HFFc6 (cell line): Measurements from ENCODE around the gene SLC25A13. TPM values are rescaled to one million over a fixed set of nuclear protein-coding genes. Genes with fewer than 3 reads are reported as not detected.

Experiments used
- DNase-seq: peaks from one replicate; pipeline ENCODE4 v3.0.0-alpha.2; 2018
- H3K27ac Mint-ChIP-seq: 2 replicates; pipeline ENCODE4 v1.8.0; 2020; ENCODE audit warnings: mild to moderate bottlenecking, mixed read lengths
- H3K27me3 Mint-ChIP-seq: 2 replicates; pipeline ENCODE4 v1.8.0; 2021; ENCODE audit warnings: mild to moderate bottlenecking, moderate library complexity, mixed read lengths; ENCODE audit not compliant: insufficient read depth
- H3K36me3 Mint-ChIP-seq: 2 replicates; pipeline ENCODE4 v1.8.0; 2021; ENCODE audit warnings: low read depth, mixed read lengths
- H3K4me1 Mint-ChIP-seq: 2 replicates; pipeline ENCODE4 v1.8.0; 2020; ENCODE audit warnings: low read depth, mixed read lengths
- H3K4me3 Mint-ChIP-seq: 2 replicates; pipeline ENCODE4 v1.8.0; 2020; ENCODE audit warnings: mild to moderate bottlenecking, moderate library complexity, mixed read lengths
- H3K9me3 Mint-ChIP-seq: 2 replicates; pipeline ENCODE4 v1.8.0; 2020; ENCODE audit warnings: mild to moderate bottlenecking, mixed read lengths
- CTCF ChIP-seq: fragments of 200-600 bp; sonication (generic); IDR thresholded peaks from 2 replicates; pipeline ENCODE4 v1.5.0; 2021; ENCODE audit warnings: antibody characterized with exemption, mild to moderate bottlenecking
- total RNA-seq, 6 experiments: library from RNA; stranded (reverse); fragmentation: NEBNext Ultra II Directional; extraction: Animal tissue kit (Norgen Biotek cat#: 25700); gene quantifications; 2 replicates in 1 of 6; 3 replicates in 5 of 6; pipeline ENCODE4 v1.2.3, GENCODE V29; 2021

Gene SLC25A13
- total RNA-seq, 6 experiments from 2014 or later, result 7.4 to 15.4 (median 12.9) TPM

- Mint-ChIP-seq H3K27me3 (peaks cover 3% of the 10 kb centered on the region; the same call in 1 of the 2 replicates), H3K9me3 (no peaks in the 10 kb centered on the region), H3K36me3 (no peaks in the 10 kb centered on the region), H3K4me3 (no peak overlapping the region), H3K4me1 (no peaks in the 10 kb centered on the region), H3K27ac (no peak overlapping the region)
- TF ChIP-seq CTCF, result no peak
- no peak for DNase-seq
Observed at GRCh38 chr7:96354881-96355280, 33.0 kb upstream of the SLC25A13 start.

- H3K27me3 Mint-ChIP-seq, result peaks cover 3% of the 10 kb centered on the region; the same call in 1 of the 2 replicates
- no peaks in the 10 kb centered on the region for H3K36me3 Mint-ChIP-seq
- no peaks in the 10 kb centered on the region for H3K9me3 Mint-ChIP-seq
- no peak for DNase-seq
- no peaks in the 10 kb centered on the region for H3K4me1 Mint-ChIP-seq
- no peak for TF ChIP-seq CTCF
- no peak overlapping the region for H3K27ac Mint-ChIP-seq
- H3K4me3 Mint-ChIP-seq, result no peak overlapping the region
Observed at GRCh38 chr7:96349572-96349971, 27.7 kb upstream of the SLC25A13 start.

GRCh38 chr7:96347471-96347870 lies 25.6 kb upstream of the SLC25A13 start:
- Mint-ChIP-seq H3K4me3 (no peak overlapping the region), H3K4me1 (no peaks in the 10 kb centered on the region), H3K27ac (no peak overlapping the region), H3K27me3 (peaks cover 3% of the 10 kb centered on the region; the same call in 1 of the 2 replicates), H3K36me3 (no peaks in the 10 kb centered on the region), H3K9me3 (no peaks in the 10 kb centered on the region)
- TF ChIP-seq CTCF, result no peak
- DNase-seq, result no peak

DNA sequence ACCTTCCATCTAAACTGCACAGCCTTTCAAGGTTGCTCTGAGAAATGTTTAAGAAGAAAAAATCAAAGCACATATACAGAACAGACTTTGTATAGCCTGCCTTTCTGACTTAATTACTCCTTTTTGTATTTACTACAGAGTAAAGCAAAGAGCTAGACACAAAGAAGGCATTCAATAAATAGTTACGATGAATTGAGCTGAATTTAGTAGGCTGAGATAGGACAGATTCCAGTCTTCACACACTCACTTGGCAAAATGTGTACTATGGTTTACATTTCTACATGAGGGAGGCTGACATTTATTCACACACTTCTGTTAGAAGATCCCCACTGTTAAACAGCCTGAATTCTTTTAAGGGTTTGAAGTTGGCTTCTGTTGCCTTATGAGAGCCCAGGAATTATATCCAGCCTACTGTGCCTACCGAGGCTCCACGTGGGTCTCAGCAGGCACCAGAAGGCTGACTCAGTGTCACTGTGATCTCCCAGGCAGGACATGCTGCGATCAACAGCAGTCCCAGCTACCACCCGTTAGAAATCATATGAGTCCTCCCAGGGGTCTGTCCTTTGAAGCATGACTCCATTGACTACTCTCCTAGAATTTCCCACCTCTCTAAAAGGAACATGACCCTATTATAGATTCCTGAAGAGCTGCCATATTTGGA lies 24.5 kb upstream of the SLC25A13 start:
- H3K27me3 Mint-ChIP-seq, result peaks cover 3% of the 10 kb centered on the region; the same call in 1 of the 2 replicates

GRCh38 chr7:96344236-96344635 lies 22.3 kb upstream of the SLC25A13 start:
- no peaks in the 10 kb centered on the region for H3K4me1 Mint-ChIP-seq
- no peaks in the 10 kb centered on the region for H3K36me3 Mint-ChIP-seq
- H3K27ac Mint-ChIP-seq, result no peak overlapping the region
- no peak overlapping the region for H3K4me3 Mint-ChIP-seq
- DNase-seq, result no peak
- H3K9me3 Mint-ChIP-seq, result no peaks in the 10 kb centered on the region
- TF ChIP-seq CTCF, result no peak
- peaks cover 7% of the 10 kb centered on the region; the same call in 1 of the 2 replicates for H3K27me3 Mint-ChIP-seq

More for the DNA sequence above, 24.5 kb upstream of the SLC25A13 start:
- Mint-ChIP-seq H3K9me3 (no peaks in the 10 kb centered on the region), H3K36me3 (no peaks in the 10 kb centered on the region), H3K4me1 (no peaks in the 10 kb centered on the region), H3K4me3 (no peak overlapping the region), H3K27ac (no peak overlapping the region)
- TF ChIP-seq CTCF, result no peak
- DNase-seq, result no peak
